ENCODE data around the gene C11orf68. TPM values are rescaled to one million over a fixed set of nuclear protein-coding genes. Genes with fewer than 3 reads are reported as not detected.

Gene C11orf68
- total and polyA plus RNA-seq, 9 of the 15 experiments (the other 6 are each of a cell fraction or from before 2014, with no cell fraction given): 3.6 to 35.9 (median 12.8) TPM

- TF ChIP-seq HES1 (IDR thresholded peaks at IDR 0.05; ENCODE audit: low read depth) (no peak), RBBP5 (IDR thresholded peaks at IDR 0.05; ENCODE audit: borderline replicate concordance, insufficient read depth, low read length, poor library complexity, severe bottlenecking) (no peak), ZBTB8A (IDR thresholded peaks at IDR 0.05; ENCODE audit: partially characterized antibody) (no peak), ARHGAP35 (IDR thresholded peaks at IDR 0.05; ENCODE audit: partially characterized antibody) (no peak), MED1 (CRISPR knock-in tag; IDR thresholded peaks at IDR 0.05; ENCODE audit: borderline replicate concordance) (no peak), NCOR1 (IDR thresholded peaks at IDR 0.05) (no peak), LEF1 (IDR thresholded peaks at IDR 0.05) (no peak), NCOA4 (IDR thresholded peaks at IDR 0.05; ENCODE audit: partially characterized antibody) (no peak), THAP12 (CRISPR knock-in tag; IDR thresholded peaks at IDR 0.05) (peak; percentile 52; the same call in 1 of the 2 replicates), CBFA2T2 (conservative IDR thresholded peaks at IDR 0.05) (peak; percentile 53), ERF (CRISPR knock-in tag; IDR thresholded peaks at IDR 0.05) (no peak), ZFP91 (CRISPR knock-in tag; IDR thresholded peaks at IDR 0.05) (no peak), SIN3B (IDR thresholded peaks at IDR 0.05; ENCODE audit: low read depth) (no peak), NFATC3 (IDR thresholded peaks at IDR 0.05) (no peak), ILF3 (IDR thresholded peaks at IDR 0.05; ENCODE audit: borderline replicate concordance) (no peak), MBD2 (IDR thresholded peaks at IDR 0.05; ENCODE audit: borderline replicate concordance, low read depth) (no peak; the same call in 1 of the 2 replicates), SNRNP70 (optimal IDR thresholded peaks at IDR 0.05; ENCODE audit: low read depth, low read length) (no peak), ETS1 (conservative IDR thresholded peaks at IDR 0.05; ENCODE audit: control insufficient read depth, low read depth, low read length) (no peak), HDAC3 (IDR thresholded peaks at IDR 0.05; ENCODE audit: borderline replicate concordance, partially characterized antibody) (no peak), YBX1 (IDR thresholded peaks at IDR 0.05) (no peak), MAFF (IDR thresholded peaks at IDR 0.05; ENCODE audit: low read length) (no peak), ZBTB12 (CRISPR knock-in tag; IDR thresholded peaks at IDR 0.05) (0 out of 2 replicates have a peak, but pooled peaks have one; percentile 23)
Measured at GRCh38 chr11:65873318-65874156, 45.3 kb downstream of the C11orf68 start (continued).
